Measurements from ENCODE around the gene WDFY4.

WDFY4 gene

DNA sequence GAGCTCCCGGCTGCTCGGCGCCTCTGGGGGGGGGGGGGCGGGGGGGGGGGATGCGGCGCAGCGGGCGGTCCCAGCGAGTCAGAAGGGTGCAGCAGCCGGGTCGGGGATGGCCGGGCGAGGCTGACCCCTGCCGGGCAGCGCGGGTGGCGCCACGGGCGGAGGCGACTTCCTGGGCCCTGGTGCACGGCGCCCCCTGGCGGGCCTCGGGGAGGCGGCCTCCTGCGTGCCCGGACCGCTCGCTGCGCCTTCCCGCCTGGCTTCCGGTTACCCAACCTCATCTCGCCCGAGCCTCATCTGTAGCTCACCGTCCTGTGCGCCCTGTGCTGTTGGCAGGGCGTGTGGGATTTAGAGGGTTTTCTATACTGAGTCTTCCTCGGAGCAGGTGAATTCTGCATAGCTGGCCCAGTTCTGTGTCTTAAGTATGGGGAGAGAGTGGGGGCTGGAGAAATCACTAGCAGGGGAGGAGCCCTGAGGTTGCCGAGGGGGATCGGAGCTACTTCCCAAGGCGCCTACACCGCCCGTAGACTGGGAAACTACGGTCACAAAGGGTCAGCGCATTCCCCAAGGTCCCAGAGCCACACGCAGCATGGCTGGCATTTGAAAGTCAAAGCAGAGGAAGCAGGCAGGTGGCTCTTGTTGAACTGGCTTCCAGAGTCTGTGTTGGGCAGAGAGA, 28.3 kb upstream of the WDFY4 start:
- TF ChIP-seq, protein P1, sequence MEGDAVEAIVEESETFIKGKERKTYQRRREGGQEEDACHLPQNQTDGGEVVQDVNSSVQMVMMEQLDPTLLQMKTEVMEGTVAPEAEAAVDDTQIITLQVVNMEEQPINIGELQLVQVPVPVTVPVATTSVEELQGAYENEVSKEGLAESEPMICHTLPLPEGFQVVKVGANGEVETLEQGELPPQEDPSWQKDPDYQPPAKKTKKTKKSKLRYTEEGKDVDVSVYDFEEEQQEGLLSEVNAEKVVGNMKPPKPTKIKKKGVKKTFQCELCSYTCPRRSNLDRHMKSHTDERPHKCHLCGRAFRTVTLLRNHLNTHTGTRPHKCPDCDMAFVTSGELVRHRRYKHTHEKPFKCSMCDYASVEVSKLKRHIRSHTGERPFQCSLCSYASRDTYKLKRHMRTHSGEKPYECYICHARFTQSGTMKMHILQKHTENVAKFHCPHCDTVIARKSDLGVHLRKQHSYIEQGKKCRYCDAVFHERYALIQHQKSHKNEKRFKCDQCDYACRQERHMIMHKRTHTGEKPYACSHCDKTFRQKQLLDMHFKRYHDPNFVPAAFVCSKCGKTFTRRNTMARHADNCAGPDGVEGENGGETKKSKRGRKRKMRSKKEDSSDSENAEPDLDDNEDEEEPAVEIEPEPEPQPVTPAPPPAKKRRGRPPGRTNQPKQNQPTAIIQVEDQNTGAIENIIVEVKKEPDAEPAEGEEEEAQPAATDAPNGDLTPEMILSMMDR (conservative IDR thresholded peaks at IDR 0.05; ENCODE audit: low read depth, low read length): peak; percentile 69
- peak; percentile 93 for DNase-seq (ENCODE audit: low read depth)
- peak overlapping the region; percentile 59 for H3K4me3 ChIP-seq (ENCODE audit: low read depth, low read length)

DNA sequence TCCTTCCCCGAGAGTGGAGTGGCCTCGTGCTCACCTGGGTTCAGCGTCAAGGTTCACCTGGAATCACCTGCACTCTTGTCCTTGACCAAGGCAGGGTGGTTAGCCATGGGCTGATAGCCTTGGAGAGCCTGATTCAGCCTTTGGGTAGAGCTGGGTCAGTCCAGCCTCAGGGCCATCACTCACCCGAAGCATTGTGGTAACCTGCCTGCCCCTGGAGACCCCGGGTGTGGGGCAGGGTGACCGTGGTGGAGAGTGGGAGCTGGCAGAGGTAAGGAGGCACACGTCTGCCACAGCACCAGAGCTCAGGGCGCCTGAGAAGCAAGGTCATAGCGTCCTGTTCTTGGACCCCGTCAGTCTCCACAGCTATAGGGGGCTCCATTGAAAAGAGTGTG, 27.8 kb upstream of the WDFY4 start:
- DNase-seq (ENCODE audit: low read depth): no peak
- TF ChIP-seq, protein P1 (conservative IDR thresholded peaks at IDR 0.05; ENCODE audit: low read depth, low read length): no peak
- H3K4me3 ChIP-seq (ENCODE audit: low read depth, low read length): no peak overlapping the region

DNA sequence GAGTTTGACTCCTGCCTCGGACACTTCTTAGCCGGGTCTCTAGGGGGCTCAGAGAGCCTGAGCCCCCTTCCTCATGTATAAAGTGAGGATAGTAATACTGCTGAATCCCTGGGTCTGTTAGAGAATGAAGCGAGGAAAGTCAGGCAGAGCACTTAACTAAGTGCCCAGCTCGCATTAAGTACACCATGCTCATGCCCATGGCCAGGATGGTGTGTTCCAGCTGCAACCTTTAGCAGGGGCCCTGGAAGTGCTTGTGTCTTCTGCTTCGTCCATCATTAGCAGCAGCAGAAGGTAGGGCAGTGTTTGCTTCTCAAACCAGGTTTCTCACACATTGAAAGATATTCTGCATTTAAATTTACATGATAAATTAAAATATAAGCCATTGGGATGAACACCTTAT, 27.3 kb upstream of the WDFY4 start:
- TF ChIP-seq, protein P1 (conservative IDR thresholded peaks at IDR 0.05; ENCODE audit: low read depth, low read length): no peak
- DNase-seq (ENCODE audit: low read depth): no peak
- H3K4me3 ChIP-seq (ENCODE audit: low read depth, low read length): no peak overlapping the region

DNA sequence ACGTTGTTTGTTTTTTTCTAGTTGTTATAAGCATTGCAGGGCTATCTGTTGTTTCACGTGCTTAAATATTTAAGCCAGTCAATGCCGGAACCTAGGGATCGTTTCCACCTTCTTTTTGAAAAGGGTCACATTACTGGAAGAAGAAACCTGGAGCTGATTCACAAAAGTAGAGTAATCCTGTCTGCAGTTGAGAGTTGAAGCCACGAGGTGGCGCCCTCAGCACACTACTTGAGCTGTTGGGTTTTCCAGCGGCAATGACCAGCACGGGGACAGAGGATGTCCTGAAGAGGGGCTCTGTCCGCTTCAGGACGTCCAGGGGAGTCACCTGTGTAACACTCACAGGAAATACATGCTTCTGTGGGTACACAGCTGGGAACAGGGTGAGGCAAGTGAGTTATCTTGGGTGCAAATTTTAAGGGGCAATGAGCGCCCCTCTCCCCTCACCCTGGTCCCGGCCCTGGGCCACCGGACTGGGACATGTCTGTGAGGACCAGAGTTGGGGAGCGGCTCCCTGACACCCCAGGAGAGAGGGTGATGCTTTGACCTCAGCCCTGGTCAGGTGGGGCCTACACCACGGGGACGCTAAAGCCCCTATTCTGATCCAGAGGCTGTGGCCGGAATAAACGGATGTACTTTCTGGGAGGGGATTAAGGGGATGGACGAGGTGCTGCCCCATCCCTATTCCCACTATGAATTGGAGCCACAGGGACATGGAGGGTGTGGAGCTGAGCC, 26.3 kb upstream of the WDFY4 start:
- peak; percentile 77 for DNase-seq (ENCODE audit: low read depth)
- TF ChIP-seq, protein P1 (conservative IDR thresholded peaks at IDR 0.05; ENCODE audit: low read depth, low read length): peak; percentile 92
- H3K4me3 ChIP-seq (ENCODE audit: low read depth, low read length): no peak overlapping the region

DNA sequence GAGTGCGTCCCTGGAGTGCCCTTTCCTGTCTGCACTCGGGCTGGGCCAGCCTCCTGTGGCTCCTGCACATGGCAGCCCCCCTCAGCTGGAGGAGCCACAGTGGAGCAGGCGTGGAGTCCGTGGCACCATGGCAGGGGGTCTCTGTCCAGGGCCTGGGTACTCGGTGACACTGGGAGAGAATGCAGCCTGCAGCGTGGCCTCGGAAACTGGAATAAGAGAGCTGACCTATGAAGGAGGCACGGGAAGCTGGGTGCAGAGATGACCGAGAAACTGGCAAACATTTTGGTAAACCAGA, 25.8 kb upstream of the WDFY4 start:
- TF ChIP-seq, protein P1 (conservative IDR thresholded peaks at IDR 0.05; ENCODE audit: low read depth, low read length): no peak
- no peak for DNase-seq (ENCODE audit: low read depth)
- H3K4me3 ChIP-seq (ENCODE audit: low read depth, low read length): no peak overlapping the region

DNA sequence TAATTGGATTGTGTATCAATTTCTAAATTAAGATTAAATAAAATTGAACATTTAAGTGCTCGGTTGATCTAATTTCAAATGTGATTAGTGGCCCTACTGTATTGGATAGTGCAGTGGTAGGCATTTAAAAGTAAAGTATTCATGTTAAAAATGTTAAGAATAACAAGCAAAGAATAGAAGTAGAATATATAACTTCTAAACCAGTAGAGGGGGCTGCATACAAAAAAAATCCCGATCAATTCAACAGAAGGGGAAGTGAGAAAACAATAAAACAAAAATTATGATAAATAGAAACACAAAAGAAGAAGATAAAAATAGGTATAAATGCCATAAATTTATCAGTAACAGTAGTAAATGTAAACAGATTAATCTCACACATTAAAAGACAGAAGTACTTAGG, 24.9 kb upstream of the WDFY4 start:
- H3K4me3 ChIP-seq (ENCODE audit: low read depth, low read length): no peak overlapping the region
- DNase-seq (ENCODE audit: low read depth): peak; percentile 38
- TF ChIP-seq, protein P1 (conservative IDR thresholded peaks at IDR 0.05; ENCODE audit: low read depth, low read length): no peak

DNA sequence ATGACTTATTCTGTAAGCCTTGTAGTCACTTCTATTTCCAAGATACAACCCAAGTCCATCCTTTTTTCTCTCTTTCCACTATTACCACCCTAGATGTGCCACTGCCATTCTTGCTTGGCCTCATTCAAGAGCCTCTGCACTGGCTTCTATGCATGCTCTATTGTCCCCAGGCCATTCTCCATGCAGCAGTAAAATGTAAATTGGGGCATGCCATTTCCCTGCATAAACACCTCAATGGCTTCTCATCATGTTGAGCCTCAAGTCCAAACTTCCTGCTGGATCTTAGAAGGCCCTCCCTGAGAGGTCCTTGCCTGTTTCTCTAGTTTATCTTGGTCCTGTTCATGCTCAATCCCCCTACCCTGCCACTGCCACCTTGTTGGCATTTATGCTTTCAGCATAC, 23.2 kb upstream of the WDFY4 start:
- H3K4me3 ChIP-seq (ENCODE audit: low read depth, low read length): no peak overlapping the region
- TF ChIP-seq, protein P1 (conservative IDR thresholded peaks at IDR 0.05; ENCODE audit: low read depth, low read length): no peak
- DNase-seq (ENCODE audit: low read depth): no peak

Measured in choroid plexus epithelial cell (primary cell).